Cardiac fibroblast (primary cell): ENCODE results near the gene CRACR2A.

ENCODE experiments used
- DNase-seq, 2 donors: peaks; one replicate each; pipeline versions ENCODE4 v3.0.0 to v3.0.0-alpha.2; 2010; ENCODE audit warnings: low read depth in 2 of 2
- H3K4me3 ChIP-seq, 2 donors: replicated peaks in 1 of 2; 1 replicate in 1 of 2; 2 replicates in 1 of 2; pipeline ENCODE4 v1.5.1; 2011; ENCODE audit warnings: low read depth in 2 of 2, low read length in 2 of 2, mild to moderate bottlenecking in 2 of 2, moderate library complexity in 1 of 2
- TF ChIP-seq, protein P1 (sequence below): IDR thresholded peaks from one replicate; pipeline ENCODE4 v1.5.1; 2011; ENCODE audit warnings: low read depth, mild to moderate bottlenecking, low read length, inconsistent platforms

CRACR2A gene

DNA sequence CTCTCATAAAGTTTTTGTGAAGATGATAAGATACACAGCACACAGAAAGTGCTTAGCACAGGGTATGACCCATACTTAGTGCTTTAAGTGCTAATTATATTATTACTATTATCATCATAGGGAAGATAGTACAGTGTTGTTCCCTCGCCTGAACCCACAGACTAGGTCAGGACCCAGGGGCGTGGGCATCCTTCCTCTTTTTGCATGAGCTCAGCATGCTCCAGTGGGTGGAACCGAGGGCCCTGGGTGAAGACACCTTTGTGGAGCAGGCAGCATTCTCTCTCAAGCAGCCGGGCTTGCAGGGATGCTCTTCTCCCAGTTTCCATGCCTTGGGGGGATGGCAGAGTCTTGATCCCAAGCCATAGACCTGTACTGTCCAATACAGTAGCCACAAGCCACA lies 34.8 kb downstream of the CRACR2A start:
- TF ChIP-seq, protein P1, sequence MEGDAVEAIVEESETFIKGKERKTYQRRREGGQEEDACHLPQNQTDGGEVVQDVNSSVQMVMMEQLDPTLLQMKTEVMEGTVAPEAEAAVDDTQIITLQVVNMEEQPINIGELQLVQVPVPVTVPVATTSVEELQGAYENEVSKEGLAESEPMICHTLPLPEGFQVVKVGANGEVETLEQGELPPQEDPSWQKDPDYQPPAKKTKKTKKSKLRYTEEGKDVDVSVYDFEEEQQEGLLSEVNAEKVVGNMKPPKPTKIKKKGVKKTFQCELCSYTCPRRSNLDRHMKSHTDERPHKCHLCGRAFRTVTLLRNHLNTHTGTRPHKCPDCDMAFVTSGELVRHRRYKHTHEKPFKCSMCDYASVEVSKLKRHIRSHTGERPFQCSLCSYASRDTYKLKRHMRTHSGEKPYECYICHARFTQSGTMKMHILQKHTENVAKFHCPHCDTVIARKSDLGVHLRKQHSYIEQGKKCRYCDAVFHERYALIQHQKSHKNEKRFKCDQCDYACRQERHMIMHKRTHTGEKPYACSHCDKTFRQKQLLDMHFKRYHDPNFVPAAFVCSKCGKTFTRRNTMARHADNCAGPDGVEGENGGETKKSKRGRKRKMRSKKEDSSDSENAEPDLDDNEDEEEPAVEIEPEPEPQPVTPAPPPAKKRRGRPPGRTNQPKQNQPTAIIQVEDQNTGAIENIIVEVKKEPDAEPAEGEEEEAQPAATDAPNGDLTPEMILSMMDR = no peak
- no peak for DNase-seq
- no peak overlapping the region for H3K4me3 ChIP-seq

DNA sequence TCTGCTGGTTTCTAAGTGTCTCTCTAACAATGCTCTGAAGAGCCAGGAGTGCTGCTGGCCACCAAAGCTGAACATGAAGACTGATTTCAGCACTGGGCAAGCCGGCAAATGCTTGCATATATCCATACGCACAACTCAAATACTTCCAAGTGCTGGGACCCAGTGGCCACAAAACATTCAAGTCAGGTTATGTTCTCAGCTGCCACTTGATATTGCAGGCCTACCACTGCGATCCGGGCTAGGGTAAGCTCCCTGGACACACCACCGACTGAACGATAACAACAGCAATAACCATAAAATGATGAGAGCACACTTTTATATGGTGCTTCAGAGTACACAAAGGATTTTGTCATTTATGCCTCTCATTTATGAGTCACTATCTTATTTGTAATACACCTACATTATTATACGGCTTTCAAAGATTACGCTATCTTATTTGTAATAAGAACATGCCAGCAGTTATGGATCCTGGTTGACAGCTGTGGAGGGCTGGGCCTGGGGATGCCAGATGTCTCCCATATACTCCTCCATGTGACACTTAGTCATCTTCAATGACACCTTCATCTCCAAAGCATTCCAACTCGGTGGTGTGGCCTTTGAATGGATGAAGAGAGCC lies 35.5 kb downstream of the CRACR2A start:
- TF ChIP-seq, protein P1 = no peak
- no peak for DNase-seq
- H3K4me3 ChIP-seq = no peak overlapping the region

DNA sequence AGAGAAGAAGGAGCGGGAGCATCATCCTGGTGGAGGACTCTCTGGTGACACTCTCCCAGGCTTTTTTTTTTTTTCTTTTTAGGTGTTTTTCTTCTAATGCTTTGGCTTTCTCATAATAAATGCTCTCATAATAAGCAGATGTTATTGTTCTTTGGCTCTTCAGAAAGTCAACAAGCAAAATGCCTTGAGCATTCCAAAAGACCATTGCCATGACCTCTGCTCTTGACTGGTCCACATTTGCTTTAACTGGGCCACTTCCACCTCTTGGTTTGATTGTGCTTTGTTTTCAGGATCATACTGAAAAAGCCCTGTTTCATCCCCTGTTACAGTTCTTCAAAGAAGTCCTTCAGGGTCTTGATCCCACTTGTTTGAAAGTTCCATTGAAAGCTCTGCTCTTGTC lies 36.9 kb downstream of the CRACR2A start:
- TF ChIP-seq, protein P1 = no peak
- DNase-seq = no peak

DNA sequence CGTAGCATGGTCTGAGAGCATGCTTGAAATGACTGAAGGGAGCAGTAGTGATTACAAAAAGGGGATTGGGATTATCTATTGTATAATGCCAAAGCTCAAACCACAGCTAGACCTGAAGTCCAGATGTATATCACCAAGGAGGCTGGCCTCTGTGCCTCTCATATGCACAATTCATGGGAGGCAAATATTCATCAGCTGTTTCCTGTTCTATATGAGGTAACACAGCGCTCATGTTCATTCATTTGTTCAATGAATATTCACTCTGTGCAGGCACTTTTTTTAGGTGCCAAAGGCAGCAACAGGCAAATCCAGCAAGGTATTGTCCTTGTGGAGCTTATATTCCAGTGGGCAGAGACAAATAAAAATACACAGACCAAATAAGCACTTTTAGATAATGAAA lies 39.0 kb downstream of the CRACR2A start:
- TF ChIP-seq, protein P1 = no peak
- DNase-seq = no peak
- H3K4me3 ChIP-seq = no peak overlapping the region

More for the DNA sequence above, 36.9 kb downstream of the CRACR2A start:
- H3K4me3 ChIP-seq = no peak overlapping the region

DNA sequence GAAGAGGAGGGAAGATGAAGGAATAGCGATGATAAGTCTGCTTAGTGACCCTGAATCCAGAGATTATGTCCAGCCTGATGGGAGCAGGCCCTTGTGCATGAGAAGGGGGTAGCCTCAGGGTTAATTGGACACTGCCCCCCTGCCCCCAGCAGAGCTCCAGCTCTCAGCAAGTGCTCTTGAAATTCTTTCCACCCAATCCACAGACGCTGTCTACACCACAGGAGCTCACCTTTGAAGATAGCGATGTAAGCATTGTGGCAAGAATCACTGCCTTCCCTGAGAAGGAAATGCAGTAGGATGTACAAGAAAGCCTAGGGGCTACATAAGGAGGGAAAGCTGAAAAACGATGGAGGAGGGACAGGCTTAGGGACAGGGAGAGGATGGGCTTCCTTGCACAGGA lies 39.4 kb downstream of the CRACR2A start:
- TF ChIP-seq, protein P1 = no peak
- no peak overlapping the region for H3K4me3 ChIP-seq
- no peak for DNase-seq

DNA sequence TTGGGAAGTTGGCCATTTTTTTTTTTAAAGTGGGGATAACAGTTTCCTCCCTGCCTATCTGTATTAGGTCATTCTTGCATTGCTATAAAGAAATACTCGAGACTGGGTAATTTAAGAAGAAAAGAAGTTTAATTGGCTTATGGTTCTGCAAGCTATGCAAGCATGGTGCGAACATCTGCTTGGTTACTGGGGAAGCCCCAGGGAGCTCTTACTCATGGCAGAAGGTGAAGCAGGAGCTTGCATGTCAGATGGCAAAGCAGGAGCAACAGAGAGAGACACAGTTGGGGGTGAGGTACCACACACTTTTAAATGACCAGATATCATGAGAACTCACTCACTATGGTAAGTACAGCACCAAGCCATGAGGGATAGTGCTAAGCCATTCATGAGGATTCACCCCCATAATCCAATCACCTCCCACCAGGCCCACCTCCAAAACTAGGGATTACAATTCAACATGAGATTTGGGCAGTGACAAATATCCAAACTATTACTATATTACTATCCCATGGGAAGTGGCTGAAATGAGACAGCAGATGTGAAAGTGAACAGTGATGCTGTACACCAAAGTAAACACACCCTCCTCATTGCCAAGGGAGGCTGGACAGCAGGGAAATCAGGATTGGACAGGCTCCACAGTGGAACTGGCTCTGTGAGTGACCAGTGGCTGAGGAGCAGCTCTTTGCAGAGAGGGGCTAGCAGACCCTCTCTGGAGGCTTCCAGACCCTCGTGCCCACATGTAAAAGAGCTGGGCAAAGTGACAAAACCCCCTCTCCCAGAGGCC lies 40.5 kb downstream of the CRACR2A start:
- no peak overlapping the region for H3K4me3 ChIP-seq
- no peak for DNase-seq
- TF ChIP-seq, protein P1 = no peak

DNA sequence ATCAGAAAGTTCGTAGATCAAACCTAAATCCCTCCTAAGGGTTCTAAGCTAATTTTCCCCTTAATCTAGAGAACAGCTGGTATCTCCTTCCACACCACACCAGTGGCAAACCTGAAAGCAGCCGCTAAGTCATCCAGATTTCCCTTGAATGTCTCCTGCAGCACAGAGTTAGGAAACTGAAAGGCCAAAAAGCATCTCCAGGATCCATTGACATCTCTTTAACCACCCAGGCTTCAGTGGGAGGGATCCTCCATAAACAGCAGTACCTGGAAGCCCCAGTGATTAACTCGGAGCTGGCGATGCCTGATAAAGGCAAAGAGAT lies 47.6 kb downstream of the CRACR2A start:
- no peak overlapping the region for H3K4me3 ChIP-seq

More for the DNA sequence above, 47.6 kb downstream of the CRACR2A start:
- TF ChIP-seq, protein P1 = no peak
- no peak for DNase-seq
